ENCODE results near the gene PLCH2.
"Not testable (repeated sequence)": the region's sequence is repeated elsewhere in the genome, so short reads cannot be mapped to it uniquely, and the experiment has no call there.

Gene PLCH2

GRCh38 chr1:2440346-2440745 is 35.7 kb upstream of the PLCH2 start:
- DNase-seq (ENCODE audit: low spot score), result not testable (repeated sequence)
- FAIRE-seq, result peak; percentile 74

- DNase-seq (ENCODE audit: low spot score) (no peak), FAIRE-seq (no peak)
These were observed 34.3 kb upstream of the PLCH2 start for GRCh38 chr1:2441746-2442145.

- no peak for FAIRE-seq
- no peak for DNase-seq (ENCODE audit: low spot score)
These were observed 33.4 kb upstream of the PLCH2 start for GRCh38 chr1:2442661-2443060.

GRCh38 chr1:2443277-2444137 is 32.6 kb upstream of the PLCH2 start:
- no peak for FAIRE-seq
- DNase-seq (ENCODE audit: low spot score), result no peak

GRCh38 chr1:2444138-2444591 is 31.9 kb upstream of the PLCH2 start:
- no peak for FAIRE-seq
- DNase-seq (ENCODE audit: low spot score), result no peak

- DNase-seq (ENCODE audit: low spot score) (no peak), FAIRE-seq (no peak)
These were observed 30.8 kb upstream of the PLCH2 start for GRCh38 chr1:2445162-2445822.

GRCh38 chr1:2445823-2446215 is 30.3 kb upstream of the PLCH2 start:
- DNase-seq (ENCODE audit: low spot score), result no peak
- FAIRE-seq, result no peak

- no peak for DNase-seq (ENCODE audit: low spot score)
These were observed 29.7 kb upstream of the PLCH2 start for GRCh38 chr1:2446394-2446793.

GRCh38 chr1:2446861-2447260 is 29.2 kb upstream of the PLCH2 start:
- FAIRE-seq (no peak), DNase-seq (ENCODE audit: low spot score) (no peak)

More at GRCh38 chr1:2446394-2446793, 29.7 kb upstream of the PLCH2 start:
- no peak for FAIRE-seq

GRCh38 chr1:2447276-2448097 is 28.6 kb upstream of the PLCH2 start:
- no peak for DNase-seq (ENCODE audit: low spot score)
- no peak for FAIRE-seq

GRCh38 chr1:2448098-2448445 is 28.0 kb upstream of the PLCH2 start:
- no peak for DNase-seq (ENCODE audit: low spot score)
- no peak for FAIRE-seq

- FAIRE-seq, result no peak
- DNase-seq (ENCODE audit: low spot score), result no peak
These were observed 26.2 kb upstream of the PLCH2 start for GRCh38 chr1:2449636-2450454.

- DNase-seq (ENCODE audit: low spot score) (peak; percentile 81), FAIRE-seq (peak; percentile 53)
These were observed 24.3 kb upstream of the PLCH2 start for GRCh38 chr1:2451741-2452140.

- FAIRE-seq (no peak), DNase-seq (ENCODE audit: low spot score) (peak; percentile 38)
These were observed 23.7 kb upstream of the PLCH2 start for GRCh38 chr1:2452201-2452931.

GRCh38 chr1:2452932-2453315 is 23.2 kb upstream of the PLCH2 start:
- FAIRE-seq, result no peak
- no peak for DNase-seq (ENCODE audit: low spot score)

- no peak for DNase-seq (ENCODE audit: low spot score)
- no peak for FAIRE-seq
These were observed 21.9 kb upstream of the PLCH2 start for GRCh38 chr1:2454227-2454626.

GRCh38 chr1:2455757-2456156 is 20.3 kb upstream of the PLCH2 start:
- no peak for DNase-seq (ENCODE audit: low spot score)
- no peak for FAIRE-seq

GRCh38 chr1:2457444-2457843 is 18.6 kb upstream of the PLCH2 start:
- FAIRE-seq (no peak), DNase-seq (ENCODE audit: low spot score) (no peak)

GRCh38 chr1:2458687-2459086 is 17.4 kb upstream of the PLCH2 start:
- FAIRE-seq (no peak), DNase-seq (ENCODE audit: low spot score) (no peak)

GRCh38 chr1:2459102-2459753 is 16.9 kb upstream of the PLCH2 start:
- FAIRE-seq; DNase-seq (ENCODE audit: low spot score): not testable (repeated sequence)
